Measurements from ENCODE around the gene ANO6.

ANO6 gene

DNA sequence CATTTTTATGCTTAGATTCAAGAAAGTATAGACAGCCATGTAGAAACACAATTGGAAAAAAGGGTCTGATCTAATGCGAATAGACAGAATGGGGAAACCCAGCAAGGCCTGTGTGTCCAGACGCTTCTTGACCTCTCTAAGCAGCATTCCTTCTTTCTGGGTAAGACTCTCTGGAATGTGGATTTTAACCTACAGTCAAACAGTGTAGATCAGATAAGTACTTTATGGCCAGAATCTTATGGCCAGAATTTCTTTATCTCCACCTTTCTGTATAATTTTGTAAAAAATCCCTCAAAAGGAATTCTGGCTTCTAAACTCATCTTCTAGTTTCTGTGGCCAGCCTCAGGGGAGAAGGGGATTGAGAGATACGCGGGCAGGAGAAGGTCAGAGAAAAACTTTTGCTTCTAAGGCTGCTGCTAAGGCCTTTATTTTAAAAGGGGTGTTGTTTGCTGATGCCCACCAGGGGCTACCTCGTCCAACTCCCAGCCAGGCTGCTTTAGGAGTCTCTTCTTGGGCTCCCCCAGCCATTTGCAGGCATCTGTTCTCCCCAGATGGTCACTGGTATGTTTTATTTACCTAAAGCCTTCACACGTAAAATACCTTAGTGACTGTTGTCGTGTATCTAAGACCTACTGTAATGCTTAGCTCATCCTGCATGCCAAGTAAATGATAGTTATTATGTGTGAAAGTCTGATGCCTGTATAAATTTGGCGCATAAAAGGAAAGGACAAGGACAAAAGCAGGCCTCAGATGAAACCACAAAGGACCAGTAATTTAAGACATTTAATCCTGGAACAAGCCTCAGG is 68.4 kb downstream of the ANO6 start:
- DNase-seq = no peak

DNA sequence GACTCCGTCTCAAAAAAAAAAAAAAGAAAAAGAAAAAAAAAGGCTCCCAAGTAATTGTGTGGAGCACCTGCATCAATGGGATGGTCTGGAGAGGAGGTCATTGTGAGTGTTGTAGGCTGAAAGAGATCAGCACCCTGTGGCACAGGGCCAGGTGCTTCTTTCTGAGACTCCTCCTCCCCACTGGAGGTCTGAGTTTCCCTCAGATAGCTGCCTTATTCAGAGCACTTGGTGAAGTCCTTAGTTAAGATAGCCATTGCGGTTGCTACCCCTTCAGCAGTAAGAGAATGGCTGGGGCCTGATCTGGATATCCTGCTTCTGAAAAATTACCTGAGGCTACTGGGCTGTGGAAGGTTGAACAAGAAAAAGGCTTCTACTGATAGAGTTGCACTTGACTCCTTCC is 69.8 kb downstream of the ANO6 start:
- DNase-seq = no peak

DNA sequence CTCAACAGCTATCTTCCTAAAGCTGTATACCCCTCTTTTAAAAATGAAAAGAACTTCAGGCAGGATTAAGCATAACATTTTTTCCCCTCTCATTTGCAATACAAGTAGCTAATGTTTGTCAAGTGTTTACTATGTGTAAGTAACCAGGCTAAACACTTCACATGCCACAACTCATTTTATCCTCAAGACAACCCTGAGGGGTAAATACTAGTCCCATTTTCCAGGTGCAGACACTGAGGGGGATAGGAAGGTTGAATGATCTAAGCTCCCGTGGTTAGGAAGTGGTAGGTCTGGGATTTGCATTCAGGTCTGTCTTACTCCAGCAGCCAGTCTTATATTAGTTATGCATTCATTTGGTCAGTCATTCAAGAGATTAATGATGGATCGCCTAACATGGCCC is 70.7 kb downstream of the ANO6 start:
- DNase-seq = no peak

DNA sequence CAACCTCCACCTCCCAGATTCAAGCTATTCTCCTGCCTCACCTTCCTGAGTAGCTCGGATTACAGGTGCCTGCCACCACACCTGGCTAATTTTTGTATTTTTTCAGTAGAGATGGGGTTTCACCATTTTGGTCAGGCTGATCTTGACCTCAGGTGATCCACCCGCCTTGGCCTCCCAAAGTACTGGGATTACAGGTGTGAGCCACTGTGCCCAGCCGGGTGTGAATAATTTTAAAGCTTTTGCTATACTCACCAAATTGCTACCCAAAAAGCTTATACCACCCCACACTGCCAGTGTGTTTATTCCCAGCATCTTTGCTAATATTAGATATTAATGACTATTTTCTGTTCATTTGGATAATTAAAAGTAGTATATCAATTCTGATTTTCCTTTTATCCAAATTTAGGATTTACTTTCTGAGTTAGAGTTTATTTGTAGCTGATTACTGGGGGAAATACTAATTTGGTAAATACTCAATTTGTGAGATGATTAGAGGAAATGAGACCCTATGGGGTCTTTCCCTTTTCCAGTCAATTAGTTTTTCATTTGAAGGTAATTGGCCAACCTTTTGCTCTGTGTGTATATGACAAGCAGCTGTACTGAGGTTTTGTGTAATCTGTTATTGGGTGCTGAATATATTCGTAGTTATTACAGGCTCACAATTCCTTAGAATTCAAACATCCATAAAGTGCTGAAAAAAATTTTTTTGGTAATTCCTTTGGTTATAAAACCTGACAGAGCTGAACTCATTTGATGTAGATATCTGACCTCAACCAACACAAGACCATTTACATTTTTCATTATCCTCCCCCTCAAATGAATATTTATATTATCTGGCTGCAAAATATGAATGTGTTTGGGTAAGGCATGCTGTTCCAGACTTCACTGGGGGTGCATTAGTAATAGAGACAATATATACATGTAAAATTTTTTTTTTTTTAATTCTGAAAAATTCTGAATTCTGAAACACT is 73.6 kb downstream of the ANO6 start:
- no peak for DNase-seq

DNA sequence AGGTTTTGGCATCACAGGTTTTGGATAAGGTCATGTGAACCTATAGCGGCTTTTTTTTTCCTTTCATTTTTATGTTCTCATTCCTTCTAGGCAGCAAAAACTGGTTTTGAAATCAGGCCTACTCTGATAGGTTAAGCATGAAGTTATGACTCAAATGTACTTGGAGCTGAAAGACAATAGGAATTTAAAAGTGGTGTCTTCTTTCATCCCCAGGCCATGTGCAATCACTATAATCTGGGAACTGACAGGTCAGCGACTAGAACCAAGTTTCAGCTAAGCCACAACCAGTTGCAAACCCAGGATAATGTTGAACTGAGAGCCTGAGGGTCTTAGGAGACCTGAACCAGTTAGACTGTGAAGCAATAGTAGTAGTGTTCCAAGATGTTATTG is 74.3 kb downstream of the ANO6 start:
- DNase-seq = no peak

DNA sequence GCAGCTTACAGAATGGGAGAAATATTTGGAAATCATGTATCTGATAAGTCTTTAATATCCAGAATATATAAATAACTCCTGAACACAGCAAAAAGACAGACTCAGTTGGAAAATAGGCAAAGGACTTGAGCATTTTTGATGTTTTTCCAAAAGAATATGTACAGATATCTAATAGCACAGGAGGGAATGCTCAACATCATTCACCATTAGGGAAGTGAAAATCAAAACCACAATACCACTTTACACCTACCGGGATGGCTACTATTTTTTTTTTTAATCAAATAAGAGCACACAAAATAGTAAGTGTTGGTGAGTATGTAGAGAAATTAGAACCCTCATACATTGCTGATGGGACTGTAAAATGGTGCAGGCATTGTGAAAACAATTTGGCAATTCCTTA is 75.6 kb downstream of the ANO6 start:
- DNase-seq = no peak

DNA sequence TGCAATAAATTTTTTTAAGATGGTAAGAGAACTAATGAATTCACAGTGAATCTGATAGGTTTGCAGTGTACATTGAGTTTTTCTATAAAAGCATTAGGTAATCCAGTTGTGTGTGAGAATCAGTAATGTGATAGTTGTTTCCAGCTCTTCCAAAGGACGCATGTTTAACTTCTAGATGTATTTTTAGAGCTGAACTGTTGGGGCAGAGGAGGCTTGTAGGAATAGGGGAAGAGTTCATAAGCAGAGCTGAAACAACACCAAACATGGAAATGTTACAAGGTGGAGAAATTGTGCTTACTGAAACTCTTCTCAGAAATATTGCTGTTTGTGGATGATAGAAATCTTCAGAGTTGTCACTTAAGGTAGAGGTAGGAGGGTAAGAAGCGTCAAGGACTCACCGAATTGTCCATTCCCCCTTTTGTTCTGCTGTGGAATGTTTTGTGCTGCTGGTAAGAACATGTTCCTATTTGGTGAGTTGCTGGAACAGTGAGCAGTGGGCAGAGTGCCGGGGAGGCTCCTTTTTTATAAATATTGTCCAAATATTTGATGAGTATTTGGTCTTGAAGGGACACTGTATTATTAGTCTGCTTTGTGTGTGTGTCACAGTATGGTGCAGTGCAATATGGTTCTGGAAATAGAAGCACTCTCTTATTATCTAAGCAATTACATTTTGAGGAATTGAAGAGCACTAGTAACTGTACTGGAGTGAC is 76.7 kb downstream of the ANO6 start:
- DNase-seq = no peak

DNA sequence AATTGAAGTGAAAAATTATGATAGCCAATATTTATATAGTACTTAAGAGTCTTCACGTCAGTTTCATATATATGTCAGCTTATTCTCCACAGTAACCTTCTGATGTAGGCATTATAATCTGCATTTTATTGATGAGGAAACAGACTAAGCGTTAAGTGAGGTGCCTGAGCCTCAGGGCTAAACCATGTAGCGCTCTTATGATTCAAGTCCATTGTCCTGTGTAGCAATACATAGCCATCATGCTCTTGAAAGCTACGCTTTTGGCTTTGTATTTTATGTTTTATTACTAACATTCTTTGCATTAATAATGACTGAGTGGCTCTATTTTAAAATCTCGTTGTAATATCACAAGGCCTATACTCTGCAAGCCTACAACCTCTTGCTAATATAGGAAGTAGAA is 79.0 kb downstream of the ANO6 start:
- DNase-seq = no peak

DNA sequence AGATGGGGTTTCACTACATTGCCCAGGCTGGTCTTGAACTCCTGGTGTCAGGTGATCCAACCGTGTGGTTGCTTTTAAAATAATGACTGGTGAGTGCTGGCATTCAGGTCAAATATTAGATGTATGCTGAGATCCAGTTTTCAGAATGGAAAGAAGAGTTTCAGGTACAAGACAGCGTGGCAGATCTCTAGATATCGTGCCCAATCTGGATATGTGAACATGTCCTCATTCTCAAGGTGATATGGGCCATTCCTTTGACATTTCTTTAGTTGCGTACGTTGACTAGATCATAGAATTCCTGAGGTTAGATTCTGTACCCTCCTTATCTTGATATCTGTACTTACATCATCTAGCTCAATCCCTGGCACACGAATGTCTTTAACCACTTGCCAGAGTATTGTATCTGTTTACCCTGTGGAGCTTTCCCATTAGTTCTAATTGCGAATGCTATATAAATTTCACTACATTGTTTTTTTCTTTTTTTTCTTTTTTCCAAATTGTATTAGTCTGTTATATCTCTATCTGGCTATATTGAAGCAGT is 80.2 kb downstream of the ANO6 start:
- no peak for DNase-seq

DNA sequence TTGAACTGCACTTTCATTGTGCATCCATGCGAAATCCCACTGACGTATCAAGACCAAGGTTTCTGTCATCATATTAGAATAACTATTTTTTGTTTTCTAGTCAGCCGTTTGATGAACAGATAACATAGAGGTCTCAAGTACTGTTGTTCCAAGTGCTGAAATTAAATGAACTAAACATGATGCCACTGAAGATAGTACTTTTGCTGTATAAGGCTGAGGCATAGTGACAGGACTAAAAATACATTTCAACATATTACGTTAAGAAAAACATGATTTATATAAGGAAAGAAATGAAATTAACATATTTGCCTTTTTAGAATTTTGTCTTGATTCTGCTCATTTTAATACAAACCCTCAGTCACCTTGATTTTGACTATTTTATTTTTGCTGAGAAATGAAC is 82.2 kb downstream of the ANO6 start:
- DNase-seq = no peak

DNA sequence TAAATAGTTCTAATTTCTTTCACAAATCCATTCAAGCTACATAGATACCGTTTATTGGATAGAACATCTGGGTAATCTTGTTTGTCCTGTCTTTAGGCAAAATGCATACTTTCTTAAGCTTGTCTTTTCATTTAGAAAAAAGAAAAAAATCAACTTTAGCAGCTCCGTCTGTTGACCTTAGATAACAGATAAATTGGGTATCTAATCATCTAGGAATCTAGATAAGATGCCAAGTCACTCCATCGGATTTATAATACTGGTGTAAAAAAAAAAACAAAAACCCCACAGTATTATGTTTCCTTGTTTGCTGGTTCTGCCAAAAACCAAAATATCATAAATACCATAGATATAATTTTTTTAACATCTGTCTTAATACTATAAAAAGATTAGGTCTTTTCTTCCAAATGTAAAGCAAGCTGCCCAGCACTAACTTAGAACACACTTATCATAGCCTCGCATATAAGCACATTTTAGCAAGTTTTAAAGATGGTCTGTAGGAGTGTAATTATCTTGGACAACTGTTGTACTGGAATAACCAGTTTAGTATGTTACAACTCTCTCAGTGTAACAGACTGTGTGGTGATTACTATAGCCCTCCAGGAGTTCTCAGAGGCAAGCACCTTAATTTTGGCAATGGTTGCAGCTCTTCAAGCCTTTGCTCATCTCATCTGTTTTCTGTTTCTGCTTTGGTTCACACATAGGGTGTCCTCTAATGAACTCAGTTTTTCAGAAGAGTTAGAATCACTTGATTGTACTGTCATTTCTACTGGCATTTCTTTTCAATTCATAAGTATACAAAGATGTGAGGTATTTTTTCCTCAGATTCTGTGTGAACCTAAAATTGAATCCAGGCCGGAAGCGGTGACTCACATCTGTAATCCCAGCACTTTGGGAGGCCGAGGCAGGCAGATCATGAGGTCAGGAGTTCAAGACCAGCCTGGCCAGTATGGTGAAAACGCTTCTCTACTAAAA is 83.1 kb downstream of the ANO6 start:
- DNase-seq = no peak

DNA sequence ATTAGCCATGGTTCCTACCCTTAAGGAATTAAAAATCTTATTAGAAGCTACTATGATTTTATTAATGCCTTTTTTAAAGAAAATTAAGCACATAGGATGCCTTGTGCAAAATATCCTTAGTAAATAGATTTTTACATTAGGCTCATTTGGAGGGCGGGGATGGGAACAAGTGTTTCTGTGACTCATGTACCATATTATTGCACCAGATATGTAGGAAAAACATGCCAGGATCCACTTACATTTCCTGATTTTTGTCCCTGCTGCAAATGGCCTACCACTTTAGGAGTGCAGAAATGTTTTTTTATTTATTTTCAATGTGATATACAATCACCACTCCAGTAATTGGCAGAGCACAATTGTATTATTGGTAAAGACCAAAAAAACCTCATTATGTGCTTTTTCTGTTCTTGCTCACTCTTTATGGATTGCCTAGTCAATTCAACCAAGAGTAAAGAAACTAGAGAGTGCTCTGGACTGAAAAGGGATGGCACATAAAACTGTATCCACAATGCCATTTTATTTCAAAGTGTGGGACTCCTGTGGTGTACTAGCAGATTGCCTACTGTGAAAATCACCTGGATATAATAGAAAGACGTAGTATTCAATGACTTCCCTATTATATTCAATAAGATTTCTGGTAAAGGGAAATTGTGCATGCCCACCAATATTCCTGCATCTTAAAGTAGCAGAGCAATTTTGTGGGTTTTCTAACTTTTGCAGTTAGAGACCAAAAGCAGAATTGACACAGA is 86.9 kb downstream of the ANO6 start:
- DNase-seq = no peak

DNA sequence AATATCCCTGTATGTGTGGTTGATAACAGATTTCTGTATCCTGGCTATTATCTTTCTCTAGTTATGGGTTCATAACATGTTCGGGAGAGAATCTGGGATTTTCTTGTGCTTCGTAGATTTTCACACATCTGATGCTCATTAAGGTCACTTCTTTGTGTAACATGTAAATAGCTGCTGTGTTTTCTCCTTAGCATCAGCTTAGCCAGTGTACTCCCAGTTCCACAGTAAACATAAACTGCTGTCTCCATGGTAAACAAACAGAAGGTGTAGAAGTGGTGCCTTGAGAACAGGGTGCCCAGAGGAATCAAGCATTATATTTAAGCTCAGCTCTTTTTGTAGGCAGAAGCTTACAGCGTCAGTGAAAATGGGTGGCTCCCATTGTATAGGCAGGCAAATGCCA is 88.0 kb downstream of the ANO6 start:
- DNase-seq = no peak

DNA sequence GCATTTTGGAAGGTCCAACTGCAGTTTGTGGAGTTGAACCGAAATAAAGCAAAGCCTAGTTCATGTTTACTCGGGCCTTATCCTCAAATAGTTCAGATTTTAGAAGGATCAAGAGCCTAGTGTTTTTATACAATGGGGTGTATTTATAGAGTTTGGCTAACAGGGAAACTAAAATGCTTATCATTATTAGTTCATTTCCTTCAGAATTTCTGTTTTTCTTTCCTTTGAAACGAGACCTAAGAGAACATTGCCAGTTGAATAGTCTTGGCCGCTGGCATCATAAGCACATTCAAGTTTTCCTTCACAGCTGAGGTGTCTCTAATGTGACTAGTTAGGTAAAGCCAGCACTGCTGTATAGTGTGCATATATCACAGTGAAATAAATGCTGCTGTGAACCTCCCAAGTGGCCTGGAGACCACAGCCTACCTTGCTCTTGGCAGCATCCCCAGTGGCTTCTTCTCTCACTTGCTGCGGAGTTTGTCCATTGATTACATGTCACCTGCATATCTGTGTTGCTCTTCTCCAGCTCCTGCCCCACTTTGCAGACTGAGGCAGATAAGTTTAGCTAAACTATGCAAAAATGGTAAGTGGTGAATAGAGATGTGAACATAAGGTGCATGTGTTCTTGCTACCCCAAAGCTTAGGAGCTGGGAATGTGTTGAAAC is 88.8 kb downstream of the ANO6 start:
- no peak for DNase-seq

DNA sequence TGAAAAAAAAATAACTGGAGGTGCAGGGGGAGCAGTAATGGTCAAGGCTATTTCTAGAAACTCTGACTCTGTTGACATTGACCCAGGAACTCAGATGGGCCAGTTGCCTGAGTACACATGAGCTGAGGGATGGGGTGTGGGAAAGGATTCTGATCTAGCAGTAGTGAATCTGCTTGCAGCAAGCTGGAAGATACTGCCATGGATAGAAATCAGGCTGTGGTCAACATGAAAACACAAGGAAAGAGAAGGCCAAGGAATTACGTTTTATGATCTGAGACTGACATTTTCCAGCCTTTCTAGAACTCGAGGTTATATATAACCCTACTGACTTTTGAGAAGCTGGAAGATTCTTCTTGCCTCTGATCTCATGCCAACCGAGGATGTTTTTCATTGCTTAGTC is 90.0 kb downstream of the ANO6 start:
- DNase-seq = no peak

DNA sequence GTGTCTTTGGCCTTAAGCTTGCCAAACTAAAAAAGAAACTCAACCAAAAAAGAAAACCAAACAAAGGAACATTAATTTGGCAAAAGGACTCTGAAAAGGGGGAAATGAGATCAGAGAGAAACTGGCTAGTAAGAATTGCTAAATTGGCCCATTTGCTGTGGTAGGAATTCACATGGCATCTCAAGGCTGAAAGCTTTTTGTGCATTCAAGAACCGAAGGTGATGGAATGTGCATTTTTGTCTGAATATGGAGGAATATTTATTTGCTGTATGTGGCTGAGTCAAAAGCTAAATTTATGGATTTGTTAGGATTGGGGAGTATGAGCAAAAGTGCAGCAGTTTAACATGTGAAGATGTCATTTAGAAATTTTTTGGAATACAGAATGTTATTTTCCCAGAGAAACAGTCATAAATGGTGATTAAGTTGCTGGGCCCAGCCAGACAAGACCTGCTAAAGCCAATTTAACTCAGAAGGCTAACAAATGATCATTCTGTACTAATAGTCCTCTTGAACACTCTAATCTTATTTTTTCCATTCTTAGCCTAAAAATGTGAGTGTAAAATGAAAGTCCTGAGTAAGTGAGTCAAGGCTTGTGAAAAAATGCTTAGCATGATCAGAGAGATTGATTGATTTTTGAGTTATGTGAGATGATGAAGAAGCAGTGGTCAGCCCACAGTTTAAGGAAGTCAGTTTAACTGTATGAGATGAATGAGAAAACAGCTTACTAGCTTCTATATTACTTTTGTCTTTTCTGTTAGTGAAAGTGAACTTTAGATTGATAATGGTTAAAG is 94.1 kb downstream of the ANO6 start:
- DNase-seq = no peak

DNA sequence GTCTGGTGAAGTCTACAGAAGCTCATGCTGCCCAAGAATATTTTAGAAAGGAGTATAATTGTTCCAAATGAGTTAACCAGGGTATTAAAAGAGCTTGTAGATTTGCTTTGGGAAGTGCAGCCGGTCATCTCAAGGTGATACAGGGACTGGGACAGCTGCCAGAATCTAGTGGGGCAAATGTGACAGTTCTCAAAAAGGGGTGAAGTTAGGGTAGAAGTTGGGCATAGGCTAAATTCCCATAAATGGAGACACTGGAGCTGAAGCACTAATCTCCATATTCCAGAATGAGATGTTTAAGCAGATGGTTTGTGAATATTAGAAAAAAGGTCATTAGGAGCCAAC is 94.7 kb downstream of the ANO6 start:
- DNase-seq = no peak

DNA sequence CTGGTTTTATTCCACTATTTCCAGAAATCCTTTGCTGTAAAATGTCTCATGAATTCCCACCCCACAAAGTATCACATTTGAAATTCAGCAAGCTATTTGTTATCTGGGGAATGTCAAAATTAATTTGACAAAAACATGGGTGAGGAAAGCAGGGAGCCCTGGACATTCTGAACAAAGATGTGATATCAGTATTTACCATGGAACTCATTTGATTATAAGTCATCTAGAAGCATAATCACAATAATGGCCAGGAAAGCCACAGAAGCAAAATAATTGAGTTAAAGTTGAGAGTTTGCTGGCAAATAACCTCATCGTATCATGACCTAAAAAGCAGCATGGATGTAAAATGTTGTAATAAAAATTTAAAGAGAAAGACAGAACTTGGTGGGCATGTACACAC is 96.1 kb downstream of the ANO6 start:
- DNase-seq = no peak

DNA sequence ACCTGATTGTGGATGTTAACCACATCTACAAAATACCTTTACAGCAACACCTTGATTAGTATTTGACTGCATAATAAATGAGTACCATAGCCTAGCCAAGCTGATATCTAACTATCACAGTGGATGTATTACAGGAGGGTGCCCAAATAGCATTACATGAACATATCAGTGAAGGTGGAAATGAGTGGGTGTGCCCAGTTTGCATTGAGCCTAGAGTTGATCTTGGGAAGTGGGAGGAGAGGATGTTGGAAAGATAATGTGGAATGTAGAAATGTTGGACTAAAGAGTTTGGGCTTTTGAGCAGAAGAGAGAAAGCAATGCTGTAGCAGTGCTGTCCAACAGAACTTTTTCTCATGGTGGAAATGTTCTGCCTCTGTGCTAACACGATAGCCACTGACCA is 98.9 kb downstream of the ANO6 start:
- no peak for DNase-seq

DNA sequence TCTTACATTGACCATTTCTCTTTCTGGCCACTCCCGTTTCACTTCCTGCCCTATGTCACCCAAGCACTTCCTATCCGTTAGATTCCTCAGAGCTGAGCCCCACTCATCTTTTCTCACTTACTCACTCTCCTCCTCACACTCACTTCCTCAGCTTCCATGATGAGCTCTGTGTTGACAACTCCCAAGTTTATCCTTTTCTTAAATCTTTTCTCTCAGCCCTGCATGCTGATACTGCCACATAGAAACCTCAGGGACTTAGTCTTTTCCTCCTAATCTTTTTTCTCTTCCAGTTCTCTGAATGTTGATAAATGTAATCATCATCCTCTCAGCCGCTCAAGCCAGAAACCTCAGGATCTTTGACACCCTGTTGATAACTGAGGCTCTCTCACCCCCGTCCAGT is 99.6 kb downstream of the ANO6 start:
- DNase-seq = no peak

Measured in right hindlimb (tissue), 1 donor.